Measurements from ENCODE around the gene RERG. TPM values are rescaled to one million over a fixed set of nuclear protein-coding genes. Genes with fewer than 3 reads are reported as not detected.

Gene RERG
- polyA plus RNA-seq, 2 of the 4 experiments (the other 2 are of a cell fraction): 0.48 to 0.79 TPM

GRCh38 chr12:15116983-15117382, 104.2 kb downstream of the RERG start:
- Histone ChIP-seq H3K4me3 (no peak overlapping the region), H3K4me2 (no peak overlapping the region), H3K27ac (no peak overlapping the region), H3K4me1 (no peaks in the 10 kb centered on the region), H3K9me3 (no peaks in the 10 kb centered on the region)
- no peak for DNase-seq (ENCODE audit: low read depth in 1 of 2, low spot score in 1 of 2)
- 19% methylated on average over 1 of the region's 1 CpG for WGBS (ENCODE audit: missing lambda C conversion rate)
- ATAC-seq: no peak
- FAIRE-seq: no peak
- POLR2A ChIA-PET: no interaction called here
- no peak for TF ChIP-seq ZNF302 (CRISPR knock-in tag; IDR thresholded peaks at IDR 0.05)
- TF ChIP-seq ATOH8 (CRISPR knock-in tag; IDR thresholded peaks at IDR 0.05; ENCODE audit: low read depth): no peak
- no peak for TF ChIP-seq ZSCAN20 (CRISPR knock-in tag; IDR thresholded peaks at IDR 0.05)
- TF ChIP-seq CTCF (IDR thresholded peaks at IDR 0.05): no peak
- TF ChIP-seq ZC3H11A (IDR thresholded peaks at IDR 0.05): no peak
- no peak for TF ChIP-seq ELK1 (IDR thresholded peaks at IDR 0.05; ENCODE audit: low read depth, low read length)
- CTCF ChIA-PET: no interaction called here

- FAIRE-seq: no peak
- TF ChIP-seq HEYL (CRISPR knock-in tag; IDR thresholded peaks at IDR 0.05): no peak
- TF ChIP-seq JUN (IDR thresholded peaks at IDR 0.05): no peak
- TF ChIP-seq RARB (CRISPR knock-in tag; IDR thresholded peaks at IDR 0.05): no peak
- no peak for TF ChIP-seq GATA3 (IDR thresholded peaks at IDR 0.05; ENCODE audit: borderline replicate concordance)
- no peak for TF ChIP-seq HES2 (IDR thresholded peaks at IDR 0.05)
- TF ChIP-seq ZNF302 (CRISPR knock-in tag; IDR thresholded peaks at IDR 0.05): no peak
- TF ChIP-seq MAX (IDR thresholded peaks at IDR 0.05): no peak
- TF ChIP-seq FOSB (CRISPR knock-in tag; IDR thresholded peaks at IDR 0.05): no peak
- TF ChIP-seq ZC3H11A (IDR thresholded peaks at IDR 0.05): no peak
- TF ChIP-seq ESRRA (IDR thresholded peaks at IDR 0.05; ENCODE audit: borderline replicate concordance, low read length): no peak
- no peak overlapping the region for H3K4me3 ChIP-seq
- ChIA-PET POLR2A (no interaction called here), CTCF (no interaction called here)
- no peak for ATAC-seq
- H3K9me3 ChIP-seq: no peaks in the 10 kb centered on the region
- WGBS (ENCODE audit: missing lambda C conversion rate): 28% methylated on average over 4 of the region's 4 CpGs
- DNase-seq (ENCODE audit: low read depth in 1 of 2, low spot score in 1 of 2): no peak
- H3K4me2 ChIP-seq: no peak overlapping the region
- no peak overlapping the region for H3K27ac ChIP-seq
- H3K4me1 ChIP-seq: no peaks in the 10 kb centered on the region
These were observed 105.1 kb downstream of the RERG start for GRCh38 chr12:15116086-15116485.

- no peaks in the 10 kb centered on the region for H3K9me3 ChIP-seq
- H3K27ac ChIP-seq: no peak overlapping the region
- H3K4me3 ChIP-seq: no peak overlapping the region
- ATAC-seq (no peak), DNase-seq (ENCODE audit: low read depth in 1 of 2, low spot score in 1 of 2) (no peak), FAIRE-seq (no peak)
- H3K4me1 ChIP-seq: no peaks in the 10 kb centered on the region
- ChIA-PET POLR2A (no interaction called here), CTCF (interaction anchor here (1.1 to 1.6 kb wide), 2 partner anchors 37 to 106 kb away, joined by 3 to 5 read pairs; partner anchors contain the start of gene RERG)
- H3K4me2 ChIP-seq: no peak overlapping the region
- TF ChIP-seq ZFP36 (IDR thresholded peaks at IDR 0.05; ENCODE audit: borderline replicate concordance, partially characterized antibody) (no peak), POLR2AphosphoS2 (conservative IDR thresholded peaks at IDR 0.05; ENCODE audit: low read length) (no peak), SMC3 (IDR thresholded peaks at IDR 0.05) (no peak), FOXS1 (CRISPR knock-in tag; IDR thresholded peaks at IDR 0.05) (no peak), JUN (IDR thresholded peaks at IDR 0.05) (no peak), GATA3 (IDR thresholded peaks at IDR 0.05; ENCODE audit: borderline replicate concordance) (no peak), TP53 (CRISPR knock-in tag; IDR thresholded peaks at IDR 0.05) (no peak), NFE2L2 (conservative IDR thresholded peaks at IDR 0.05; ENCODE audit: low read length) (no peak), SREBF2 (IDR thresholded peaks at IDR 0.05) (no peak), RAD21 (conservative IDR thresholded peaks at IDR 0.05 in 1 of 2, IDR thresholded peaks at IDR 0.05 in 1 of 2) (no peak), POLR2A (IDR thresholded peaks at IDR 0.05; ENCODE audit: low read length) (no peak)
- WGBS (ENCODE audit: missing lambda C conversion rate): 70% methylated on average over 3 of the region's 3 CpGs
These were observed 105.8 kb downstream of the RERG start for GRCh38 chr12:15115434-15115833.

Data from A549 (cell line).